ACC112 (cell line): ENCODE results near the gene HDAC8.

ENCODE experiments used
- H2AFZ ChIP-seq: fragments of 200-600 bp; sonication (generic); one replicate; pipeline ENCODE4 v1.6.0; 2017; ENCODE audit warnings: antibody characterized with exemption, low read length; ENCODE audit not compliant: unreplicated experiment
- H3K27ac ChIP-seq: fragments of 200-600 bp; sonication (generic); 2 replicates; pipeline ENCODE4 v1.5.1; 2014; ENCODE audit warnings: low read depth, mild to moderate bottlenecking, antibody characterized with exemption, low read length, moderate library complexity
- H3K27me3 ChIP-seq: fragments of 200-600 bp; sonication (generic); 2 replicates; pipeline ENCODE4 v1.6.1; 2014; ENCODE audit warnings: mild to moderate bottlenecking, antibody characterized with exemption, low read length, moderate library complexity, mixed read lengths; ENCODE audit not compliant: insufficient read depth
- H3K36me3 ChIP-seq: fragments of 200-600 bp; sonication (generic); 2 replicates; pipeline ENCODE4 v1.6.1; 2016; ENCODE audit warnings: mild to moderate bottlenecking, antibody characterized with exemption, low read length, moderate library complexity, mixed read lengths; ENCODE audit not compliant: insufficient read depth
- H3K4me1 ChIP-seq: fragments of 200-600 bp; sonication (generic); one replicate; pipeline ENCODE4 v1.6.1; 2016; ENCODE audit warnings: low read length, mixed read lengths; ENCODE audit not compliant: insufficient read depth, unreplicated experiment, control insufficient read depth
- H3K4me3 ChIP-seq: fragments of 200-600 bp; sonication (generic); 2 replicates; pipeline ENCODE4 v1.5.1; 2014; ENCODE audit warnings: mild to moderate bottlenecking, low read depth, low read length
- H3K79me2 ChIP-seq: fragments of 200-600 bp; sonication (generic); one replicate; pipeline ENCODE4 v1.6.0; 2016; ENCODE audit warnings: low read length; ENCODE audit not compliant: control insufficient read depth, unreplicated experiment, insufficient read depth

The HDAC8 gene

GRCh38 chrX:72306851-72307645, 265.6 kb downstream of the HDAC8 start:
- Histone ChIP-seq H3K4me1 (peaks cover 14% of the 10 kb centered on the region), H3K79me2 (no peaks in the 10 kb centered on the region), H3K4me3 (peak overlapping the region; percentile 59), H2AFZ (no peak overlapping the region), H3K27ac (no peak overlapping the region), H3K27me3 (peaks cover 49% of the 10 kb centered on the region), H3K36me3 (no peaks in the 10 kb centered on the region)

GRCh38 chrX:72306085-72306801, 266.4 kb downstream of the HDAC8 start:
- H3K36me3 ChIP-seq = no peaks in the 10 kb centered on the region
- H3K4me1 ChIP-seq = peaks cover 14% of the 10 kb centered on the region
- H3K27me3 ChIP-seq = peaks cover 53% of the 10 kb centered on the region
- H3K79me2 ChIP-seq = no peaks in the 10 kb centered on the region
- peak overlapping the region; percentile 68 for H3K4me3 ChIP-seq
- no peak overlapping the region for H3K27ac ChIP-seq
- peak overlapping the region; percentile 25 for H2AFZ ChIP-seq

- H3K4me1 ChIP-seq = peaks cover 14% of the 10 kb centered on the region
- peak within 1 kb of the TSS; percentile 68 for H3K4me3 ChIP-seq
- no peak within 1 kb of the TSS for H3K27ac ChIP-seq
- H3K27me3 ChIP-seq = peaks cover 53% of the 10 kb centered on the region
- peak within 1 kb of the TSS; percentile 25 for H2AFZ ChIP-seq
- H3K36me3 ChIP-seq = no peaks in the 10 kb centered on the region
- H3K79me2 ChIP-seq = no peaks in the 10 kb centered on the region
These were observed 267.2 kb downstream of the HDAC8 start, which contains the start of gene CITED1 for GRCh38 chrX:72305286-72306084. TSS of gene CITED1 (minus strand) at chrX:72305914. CDS start at chrX:72302869, 3,045 bp downstream.

GRCh38 chrX:72304877-72305276, 267.8 kb downstream of the HDAC8 start:
- Histone ChIP-seq H3K27me3 (peaks cover 53% of the 10 kb centered on the region), H3K79me2 (no peaks in the 10 kb centered on the region), H3K4me3 (peak overlapping the region; percentile 68), H3K36me3 (no peaks in the 10 kb centered on the region), H2AFZ (no peak overlapping the region), H3K27ac (no peak overlapping the region), H3K4me1 (peaks cover 14% of the 10 kb centered on the region)

- Histone ChIP-seq H3K79me2 (no peaks in the 10 kb centered on the region), H3K27me3 (peaks cover 36% of the 10 kb centered on the region), H3K4me3 (no peak overlapping the region), H3K36me3 (no peaks in the 10 kb centered on the region), H3K27ac (no peak overlapping the region), H2AFZ (no peak overlapping the region), H3K4me1 (no peaks in the 10 kb centered on the region)
These were observed 270.9 kb downstream of the HDAC8 start for GRCh38 chrX:72301781-72302180.

GRCh38 chrX:72299891-72300630, 272.6 kb downstream of the HDAC8 start:
- no peak overlapping the region for H3K27ac ChIP-seq
- H3K4me1 ChIP-seq = no peaks in the 10 kb centered on the region
- H3K36me3 ChIP-seq = no peaks in the 10 kb centered on the region
- no peak overlapping the region for H3K4me3 ChIP-seq
- H3K27me3 ChIP-seq = peaks cover 27% of the 10 kb centered on the region
- H2AFZ ChIP-seq = no peak overlapping the region
- no peaks in the 10 kb centered on the region for H3K79me2 ChIP-seq

- Histone ChIP-seq H3K4me1 (no peaks in the 10 kb centered on the region), H3K4me3 (no peak overlapping the region), H3K36me3 (no peaks in the 10 kb centered on the region), H2AFZ (no peak overlapping the region), H3K27me3 (peaks cover 8% of the 10 kb centered on the region; the same call in 1 of the 2 replicates), H3K79me2 (no peaks in the 10 kb centered on the region), H3K27ac (no peak overlapping the region)
These were observed 274.5 kb downstream of the HDAC8 start for GRCh38 chrX:72297953-72298730.

GRCh38 chrX:72296991-72297390, 275.7 kb downstream of the HDAC8 start:
- H3K4me1 ChIP-seq = no peaks in the 10 kb centered on the region
- H3K27me3 ChIP-seq = 0 out of 2 replicates have a peak, but pooled peaks cover 4% of the 10 kb centered on the region
- H3K36me3 ChIP-seq = no peaks in the 10 kb centered on the region
- H2AFZ ChIP-seq = no peak overlapping the region
- H3K4me3 ChIP-seq = no peak overlapping the region
- H3K27ac ChIP-seq = no peak overlapping the region
- no peaks in the 10 kb centered on the region for H3K79me2 ChIP-seq

- Histone ChIP-seq H3K27me3 (no peaks in the 10 kb centered on the region), H3K36me3 (no peaks in the 10 kb centered on the region), H3K4me1 (no peaks in the 10 kb centered on the region), H2AFZ (no peak overlapping the region), H3K79me2 (no peaks in the 10 kb centered on the region), H3K27ac (no peak overlapping the region), H3K4me3 (no peak overlapping the region)
These were observed 276.9 kb downstream of the HDAC8 start for GRCh38 chrX:72295745-72296144.
